Fibroblast of lung (primary cell): Measurements from ENCODE around the gene ADAM10.

Experiments
- EZH2 ChIP-seq: IDR thresholded peaks from 2 replicates; pipeline ENCODE4 v1.5.1; 2012; ENCODE audit warnings: low read length, control low read depth, mild to moderate bottlenecking; ENCODE audit errors: missing control alignments
- TF ChIP-seq, protein P1 (sequence below), 2 donors: IDR thresholded peaks in 1 of 2; conservative IDR thresholded peaks in 1 of 2; 1 replicate in 1 of 2; 2 replicates in 1 of 2; pipeline ENCODE4 v1.5.1; 2011 to 2012; ENCODE audit warnings: low read length in 2 of 2, control low read depth in 1 of 2, inconsistent platforms in 1 of 2, low read depth in 1 of 2, mild to moderate bottlenecking in 1 of 2

DNA sequence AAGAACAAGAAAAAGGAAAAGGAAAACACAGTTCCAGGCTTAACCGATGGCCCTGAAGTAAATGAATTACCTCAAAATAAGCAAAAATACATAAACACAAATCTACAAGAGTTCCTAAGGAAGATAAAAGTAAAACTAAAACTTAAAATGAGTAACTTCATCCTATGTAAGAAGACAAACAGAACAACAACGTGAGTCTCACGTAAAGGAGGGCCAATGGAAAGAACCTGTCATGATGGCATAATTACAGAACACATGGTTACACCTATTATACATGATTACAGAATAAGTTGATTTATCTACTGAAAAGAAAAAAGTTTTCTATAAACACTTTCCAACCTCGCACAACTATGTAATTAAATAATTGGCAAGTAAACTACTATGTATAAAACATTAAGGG, 42.1 kb downstream of the ADAM10 start:
- TF ChIP-seq, protein P1, sequence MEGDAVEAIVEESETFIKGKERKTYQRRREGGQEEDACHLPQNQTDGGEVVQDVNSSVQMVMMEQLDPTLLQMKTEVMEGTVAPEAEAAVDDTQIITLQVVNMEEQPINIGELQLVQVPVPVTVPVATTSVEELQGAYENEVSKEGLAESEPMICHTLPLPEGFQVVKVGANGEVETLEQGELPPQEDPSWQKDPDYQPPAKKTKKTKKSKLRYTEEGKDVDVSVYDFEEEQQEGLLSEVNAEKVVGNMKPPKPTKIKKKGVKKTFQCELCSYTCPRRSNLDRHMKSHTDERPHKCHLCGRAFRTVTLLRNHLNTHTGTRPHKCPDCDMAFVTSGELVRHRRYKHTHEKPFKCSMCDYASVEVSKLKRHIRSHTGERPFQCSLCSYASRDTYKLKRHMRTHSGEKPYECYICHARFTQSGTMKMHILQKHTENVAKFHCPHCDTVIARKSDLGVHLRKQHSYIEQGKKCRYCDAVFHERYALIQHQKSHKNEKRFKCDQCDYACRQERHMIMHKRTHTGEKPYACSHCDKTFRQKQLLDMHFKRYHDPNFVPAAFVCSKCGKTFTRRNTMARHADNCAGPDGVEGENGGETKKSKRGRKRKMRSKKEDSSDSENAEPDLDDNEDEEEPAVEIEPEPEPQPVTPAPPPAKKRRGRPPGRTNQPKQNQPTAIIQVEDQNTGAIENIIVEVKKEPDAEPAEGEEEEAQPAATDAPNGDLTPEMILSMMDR (conservative IDR thresholded peaks at IDR 0.05 in 1 of 2, IDR thresholded peaks at IDR 0.05 in 1 of 2; ENCODE audit: low read depth in 1 of 2, low read length in 2 of 2), result no peak
- TF ChIP-seq EZH2, result no peak
